GM21367 (cell line): Measurements from ENCODE around the gene AKAP5.
"Not testable (repeated sequence)": the region's sequence is repeated elsewhere in the genome, so short reads cannot be mapped to it uniquely, and the experiment has no call there.

ENCODE experiments used
- ATAC-seq: cut with Tn5 transposase; IDR thresholded peaks from one replicate; pipeline ENCODE4 v1.9.1; 2021; ENCODE audit not compliant: unreplicated experiment

AKAP5 gene

DNA sequence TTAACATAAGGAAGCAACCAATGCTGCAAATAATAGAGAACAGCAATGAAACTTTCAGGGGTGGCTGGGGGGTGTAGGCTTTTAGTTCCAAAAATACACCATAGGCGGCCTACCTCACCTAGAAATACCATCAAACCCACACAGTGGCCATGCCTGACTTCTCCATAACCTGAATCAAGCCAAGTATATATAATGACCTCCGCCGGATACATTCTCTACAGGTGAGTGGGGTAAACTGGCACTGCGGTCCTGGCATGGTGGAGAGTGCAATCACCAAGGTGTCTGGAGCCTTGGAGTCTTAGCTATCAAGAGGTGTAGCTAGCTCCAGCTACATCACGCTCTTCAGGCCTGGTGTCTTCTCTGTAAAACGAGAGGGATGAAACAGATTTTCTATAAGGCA lies 37.2 kb downstream of the AKAP5 start:
- ATAC-seq = no peak

DNA sequence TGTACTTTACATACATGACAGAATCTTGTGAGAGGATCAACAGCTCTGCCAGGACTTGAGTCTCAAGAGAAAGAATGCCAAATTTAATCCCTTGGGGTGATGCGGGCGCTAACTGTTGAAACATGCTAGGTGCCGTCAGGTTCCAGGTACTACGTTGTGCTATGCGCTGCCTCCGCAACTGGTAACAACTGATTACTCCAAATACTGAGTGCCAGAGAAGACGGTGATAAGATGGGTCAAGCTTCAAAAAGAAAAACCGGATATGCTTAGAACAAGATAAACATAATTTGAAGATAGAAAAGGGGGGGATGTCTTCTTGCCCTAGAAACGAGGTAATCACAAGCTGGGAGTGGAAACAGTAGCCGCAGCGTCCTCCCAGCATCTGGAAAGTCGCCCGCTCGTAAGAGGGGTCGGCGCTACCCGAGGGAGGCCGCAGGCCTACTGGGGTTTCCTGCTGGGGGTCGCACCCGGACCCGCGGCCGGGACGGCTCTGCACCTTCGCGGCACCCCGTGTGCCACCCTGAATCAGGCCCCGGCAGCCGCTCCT lies 37.7 kb downstream of the AKAP5 start:
- peak; percentile 1 for ATAC-seq

DNA sequence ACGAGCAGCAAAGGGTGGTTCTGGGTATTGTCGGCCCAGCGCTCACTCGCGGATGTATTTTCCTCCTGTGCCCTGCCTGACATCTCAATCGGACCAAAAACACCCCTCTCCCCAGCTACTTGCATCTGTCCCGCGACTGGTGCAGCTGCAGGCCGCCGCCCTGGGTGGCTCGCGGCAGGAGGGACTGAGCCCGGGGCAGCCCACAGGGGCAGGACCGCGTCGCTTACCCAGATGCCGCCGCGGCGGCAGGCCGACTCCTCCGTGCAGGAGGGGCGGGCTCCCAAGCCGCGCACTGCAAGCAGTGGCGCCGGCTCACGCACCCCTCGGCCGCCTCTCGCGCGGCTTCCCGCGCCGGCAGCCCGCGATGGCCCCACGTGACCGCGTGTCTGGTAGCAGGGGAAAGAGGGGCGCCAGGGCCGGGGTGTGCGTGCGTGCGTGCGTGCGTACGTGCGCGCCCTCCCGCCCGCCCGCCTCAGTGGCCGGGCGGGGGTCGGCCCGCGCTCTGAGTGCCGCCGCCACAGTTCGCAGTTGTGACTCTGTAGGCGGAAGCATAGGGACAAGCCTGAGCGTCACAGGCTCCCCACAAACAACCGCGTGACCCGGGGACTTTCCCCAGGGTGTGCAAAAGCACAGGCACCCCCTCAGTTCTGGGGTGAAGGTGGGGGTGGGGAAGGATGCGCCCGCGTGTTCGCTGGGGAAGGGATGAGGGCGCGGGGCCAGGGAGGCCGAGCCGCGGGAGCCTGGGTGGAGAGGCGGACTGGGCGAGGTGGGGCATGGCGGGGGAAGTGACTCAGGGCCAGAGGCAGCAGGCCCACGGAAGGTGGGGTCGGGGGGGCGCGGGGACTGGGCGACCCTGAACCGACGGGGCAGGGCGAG lies 38.4 kb downstream of the AKAP5 start, which contains the start of gene ZBTB25:
Gene ZBTB25, minus strand, starts transcription at position 405 of the 876 bp plus-strand sequence. CDS start 13,305 bp downstream, outside the sequence.
- ATAC-seq = peak; percentile 49

DNA sequence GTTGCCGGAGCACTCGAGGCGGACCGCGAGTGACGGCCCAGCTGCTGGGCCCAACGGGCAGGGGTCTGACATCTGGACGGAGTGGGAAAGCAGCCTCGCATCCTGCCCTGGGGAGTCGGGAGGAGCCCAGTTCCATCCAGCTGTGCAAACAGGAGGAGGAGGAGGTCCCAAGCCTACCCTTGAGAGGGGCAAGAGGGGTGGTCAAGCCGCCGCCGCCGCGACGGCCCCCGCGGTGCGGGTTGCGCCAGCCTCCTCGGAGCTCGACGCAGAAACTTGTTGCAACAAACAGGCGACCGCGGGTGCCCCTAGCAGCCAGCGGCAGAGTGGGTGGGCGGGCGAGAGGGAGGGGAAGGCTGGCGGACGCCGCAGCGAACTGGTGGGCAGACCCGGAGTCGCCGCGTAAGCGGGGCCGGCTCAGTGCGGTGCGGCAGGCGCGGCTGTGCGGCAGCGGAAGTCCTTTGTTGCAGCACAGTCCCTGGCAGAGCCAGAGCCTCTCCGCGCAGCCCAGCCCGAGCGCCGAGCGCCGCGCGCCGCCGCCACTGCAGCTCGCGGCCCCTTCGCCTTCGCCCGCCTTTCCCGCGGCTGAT lies 39.1 kb downstream of the AKAP5 start, which contains the start of gene ZBTB1:
Gene ZBTB1, plus strand, starts transcription at position 461 of the 587 bp plus-strand sequence. CDS start 16,735 bp downstream, outside the sequence.
- peak; percentile 5 for ATAC-seq

DNA sequence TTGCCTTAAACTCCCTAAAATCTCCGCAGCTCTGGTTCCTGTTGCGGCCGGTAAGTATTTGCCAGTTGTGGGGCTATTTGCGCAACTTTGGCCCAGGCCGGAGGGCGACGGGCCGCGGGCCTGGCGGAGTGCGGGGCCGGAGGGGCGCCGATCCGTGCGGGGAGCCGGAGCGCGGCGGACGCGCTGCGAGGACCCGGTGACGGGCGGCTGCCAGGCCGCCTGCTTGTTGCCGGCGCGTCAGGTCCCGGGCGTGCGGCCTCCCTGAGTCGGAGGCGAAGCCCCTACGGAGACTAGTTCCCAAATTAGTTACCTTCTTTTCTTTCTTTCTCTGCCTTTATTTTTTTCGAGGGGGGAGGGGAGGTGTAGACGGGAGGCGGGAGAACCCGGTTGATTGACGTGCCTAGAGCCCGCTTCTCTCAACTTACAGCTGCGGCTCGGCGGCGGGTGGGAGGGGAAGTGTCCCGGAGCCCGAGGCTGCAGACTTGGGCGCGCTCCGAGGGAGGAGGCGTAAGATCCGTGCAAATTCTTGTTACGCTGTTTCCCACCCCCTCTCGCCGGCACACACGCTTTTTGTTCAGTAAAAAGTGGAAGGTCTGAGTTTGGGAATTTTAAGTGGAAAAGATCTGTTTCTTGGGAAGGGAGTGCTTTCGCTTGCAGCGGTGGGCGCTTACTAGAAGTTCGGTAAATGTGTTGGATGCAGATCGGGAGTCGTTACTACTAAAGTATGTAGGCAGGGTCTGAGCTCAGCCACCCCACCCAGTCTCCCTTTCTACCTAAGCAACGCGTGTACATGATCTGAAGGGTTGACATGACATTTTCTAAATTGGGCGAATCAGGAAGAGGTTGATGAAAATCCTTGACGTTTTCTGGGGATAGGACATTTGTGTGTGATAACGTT lies 39.8 kb downstream of the AKAP5 start:
- peak; percentile 23 for ATAC-seq

DNA sequence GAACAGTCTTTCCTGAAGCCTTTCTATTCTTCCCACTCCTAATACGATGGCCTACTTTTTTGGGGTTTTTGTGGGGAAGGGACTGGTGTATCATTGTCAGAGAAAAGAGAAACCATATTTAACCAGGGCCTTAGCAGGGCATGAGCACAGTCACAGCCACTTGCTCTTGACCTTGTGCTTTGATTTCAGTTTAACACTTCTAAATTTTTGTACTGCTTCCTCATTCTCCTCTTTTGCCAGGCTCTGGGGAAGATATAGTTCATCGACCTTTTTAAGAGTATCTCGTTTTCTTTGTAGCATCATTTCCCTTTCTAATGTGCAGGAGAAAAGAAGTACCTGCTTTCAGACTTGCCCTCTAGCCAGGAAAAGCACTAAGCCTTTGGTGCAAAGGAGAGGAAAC lies 41.4 kb downstream of the AKAP5 start:
- no peak for ATAC-seq

DNA sequence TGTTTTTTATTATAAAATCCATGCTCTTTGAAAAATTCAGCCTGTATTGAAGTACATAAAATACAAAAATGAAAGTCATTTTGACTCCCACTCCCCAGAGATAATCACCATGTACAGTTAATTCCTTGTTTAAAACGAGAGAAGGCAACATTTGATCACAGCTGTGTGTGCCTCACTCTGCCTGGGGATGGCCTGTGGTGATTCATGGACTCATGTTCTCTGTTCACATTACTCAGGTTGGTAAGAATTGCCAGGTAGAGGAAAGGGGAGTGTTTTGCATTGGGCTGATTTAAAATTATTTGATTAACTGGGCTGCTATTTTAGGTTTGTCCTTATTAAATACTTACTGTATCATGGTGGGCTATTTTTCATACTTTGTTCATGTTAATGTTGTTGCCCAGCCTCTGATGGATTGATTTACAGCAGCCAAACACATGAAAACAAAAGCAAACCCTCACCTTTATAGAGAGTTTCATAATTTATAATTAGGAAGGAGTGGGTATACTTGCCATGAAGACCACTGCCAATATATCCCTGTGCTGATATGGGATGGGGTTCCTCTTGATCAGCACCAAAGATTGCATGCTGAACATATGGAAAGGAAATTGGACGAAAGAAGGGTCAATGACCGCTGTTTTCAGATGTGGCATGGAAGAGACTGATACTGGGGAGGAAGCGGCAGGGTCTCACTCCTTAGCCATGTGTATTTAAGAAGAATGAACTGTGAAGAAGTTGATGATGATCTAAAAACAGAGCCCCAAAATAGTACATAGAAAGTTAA lies 42.3 kb downstream of the AKAP5 start:
- no peak for ATAC-seq

DNA sequence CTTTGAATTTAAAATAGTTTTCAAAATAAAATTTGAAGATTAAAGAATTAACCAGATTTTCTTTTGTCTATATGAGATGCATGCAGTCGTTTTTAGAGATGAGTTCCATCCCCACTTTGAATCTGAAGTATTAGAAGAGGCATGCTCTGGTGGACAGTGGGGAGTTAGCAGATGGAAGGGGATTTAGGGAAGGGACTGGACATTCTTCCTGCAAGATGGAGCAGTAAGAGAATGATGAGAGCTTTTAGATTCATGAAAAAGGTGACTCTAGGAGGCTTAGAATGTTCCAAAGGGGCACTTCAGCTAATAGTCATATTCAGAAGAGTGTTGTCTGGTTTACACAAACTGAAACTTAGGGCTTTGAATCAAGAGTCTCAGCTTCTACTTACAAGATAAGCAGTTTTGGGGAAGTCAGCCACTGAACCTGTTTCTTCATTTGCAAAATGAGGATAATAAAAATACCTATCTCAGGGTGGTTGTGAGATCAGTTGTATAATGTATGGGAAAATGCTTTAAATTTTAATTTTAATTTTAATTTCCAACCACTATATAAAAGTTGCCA lies 43.0 kb downstream of the AKAP5 start:
- ATAC-seq = no peak

DNA sequence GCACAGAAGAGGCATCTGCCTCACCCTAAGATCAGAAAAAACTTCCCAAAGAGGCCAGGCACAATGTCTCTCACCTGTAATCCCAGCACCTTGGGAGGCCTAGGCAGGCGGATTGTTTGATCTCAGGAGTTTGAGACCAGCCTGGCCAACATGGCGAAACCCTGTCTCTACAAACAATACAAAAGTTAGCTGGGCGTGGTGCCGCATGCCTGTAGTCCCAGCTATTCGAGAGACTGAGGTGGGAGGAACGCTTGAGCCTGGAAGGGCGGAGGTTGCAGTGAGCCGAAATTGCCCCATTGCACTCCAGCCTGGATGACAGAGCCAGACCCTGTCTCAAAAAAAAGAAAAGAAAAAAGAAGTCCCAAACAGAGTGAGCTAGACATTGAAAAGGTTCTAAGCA lies 43.7 kb downstream of the AKAP5 start:
- no peak for ATAC-seq

DNA sequence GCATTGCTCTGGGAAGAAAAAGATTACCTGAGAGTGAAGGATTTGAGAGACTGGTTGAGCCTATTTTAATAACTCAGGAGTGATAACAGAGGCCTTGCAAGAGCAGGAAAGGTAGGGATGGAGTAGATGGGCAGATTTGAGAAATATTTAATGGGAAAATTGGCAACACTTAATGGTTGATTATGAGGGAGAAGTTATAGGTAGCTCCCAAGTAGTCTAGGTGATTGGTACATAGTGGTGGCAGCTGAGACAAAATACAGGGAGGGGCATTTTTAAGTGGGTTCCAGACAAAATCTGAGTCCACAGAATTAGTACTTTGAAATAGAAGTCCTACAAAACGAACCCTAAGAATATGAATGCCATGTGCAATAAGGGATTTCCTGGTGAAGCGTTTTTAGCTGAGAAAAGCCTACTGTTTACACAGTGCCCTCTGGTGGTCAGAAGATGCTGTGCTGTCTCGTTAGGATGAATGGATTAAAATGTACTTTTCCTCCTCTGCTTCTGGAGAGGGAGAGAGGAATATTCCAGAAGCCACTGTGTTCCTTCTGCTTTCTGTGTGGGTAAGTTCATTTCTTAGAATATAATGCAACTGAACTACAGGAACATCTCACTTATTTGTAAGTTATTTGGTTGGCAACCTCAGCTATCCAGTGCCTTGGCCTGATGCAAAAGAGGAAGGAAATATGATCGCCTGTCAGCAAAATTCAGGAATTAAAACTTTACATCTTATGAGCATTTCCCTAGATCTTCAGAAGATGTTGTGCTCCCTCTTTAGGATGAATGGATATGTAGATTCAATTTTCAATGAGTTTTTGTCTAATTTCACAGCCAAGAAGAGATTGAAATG lies 45.7 kb downstream of the AKAP5 start:
- ATAC-seq = peak; percentile 38

DNA sequence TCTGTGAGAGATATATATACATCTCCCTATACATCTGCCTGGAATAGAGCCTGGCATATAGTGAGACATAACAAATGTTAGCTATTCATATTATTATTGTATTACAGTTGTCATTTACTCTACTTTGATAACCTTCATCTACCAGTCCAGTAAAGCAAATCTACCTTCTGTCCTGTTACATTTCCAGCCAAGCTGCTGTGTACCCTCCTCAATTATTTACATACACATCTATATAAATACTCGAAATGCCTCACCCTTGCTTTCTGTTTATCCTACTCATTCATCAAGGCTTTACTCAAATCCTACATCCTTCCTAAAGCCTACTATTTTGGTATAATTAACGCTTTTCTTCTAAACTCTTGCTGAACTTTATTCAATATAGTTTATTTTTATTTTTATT lies 48.0 kb downstream of the AKAP5 start:
- ATAC-seq = no peak

DNA sequence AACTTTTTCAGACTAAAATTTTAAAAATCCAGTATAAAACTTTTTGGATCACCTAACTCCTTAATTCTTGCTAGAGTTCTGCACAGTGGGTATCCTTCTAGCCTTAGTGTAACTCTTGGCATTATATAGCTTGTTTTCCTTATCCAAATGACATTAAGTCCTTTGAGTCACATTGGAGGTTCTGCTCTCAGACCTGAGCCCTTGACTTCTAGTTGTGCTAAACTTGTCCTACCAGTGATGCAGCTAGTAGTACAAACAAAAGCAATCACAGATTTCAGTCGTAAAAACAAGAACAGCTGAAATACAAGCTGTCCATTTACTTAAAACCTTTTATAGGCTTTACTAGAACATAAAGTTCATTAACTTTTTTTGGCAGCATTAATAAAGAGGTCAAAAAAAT lies 49.8 kb downstream of the AKAP5 start:
- no peak for ATAC-seq

DNA sequence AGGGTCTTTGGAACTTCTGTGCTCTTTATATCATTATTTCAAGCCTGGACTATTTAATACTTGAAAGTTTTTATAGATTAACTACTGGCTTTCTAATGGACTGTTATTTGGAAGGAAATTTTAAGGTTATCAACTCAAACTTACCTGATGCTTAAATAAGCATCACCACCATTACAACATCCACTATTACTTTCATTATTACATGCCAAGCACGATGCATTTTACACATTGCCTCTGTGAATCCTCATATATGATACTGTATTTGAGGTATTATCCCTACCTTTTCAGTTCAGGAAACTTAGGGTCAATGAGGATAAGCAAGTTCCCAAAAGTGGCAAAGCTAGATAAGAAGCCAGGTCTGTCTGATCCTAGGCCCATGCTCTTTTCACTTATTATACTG lies 51.7 kb downstream of the AKAP5 start:
- no peak for ATAC-seq

DNA sequence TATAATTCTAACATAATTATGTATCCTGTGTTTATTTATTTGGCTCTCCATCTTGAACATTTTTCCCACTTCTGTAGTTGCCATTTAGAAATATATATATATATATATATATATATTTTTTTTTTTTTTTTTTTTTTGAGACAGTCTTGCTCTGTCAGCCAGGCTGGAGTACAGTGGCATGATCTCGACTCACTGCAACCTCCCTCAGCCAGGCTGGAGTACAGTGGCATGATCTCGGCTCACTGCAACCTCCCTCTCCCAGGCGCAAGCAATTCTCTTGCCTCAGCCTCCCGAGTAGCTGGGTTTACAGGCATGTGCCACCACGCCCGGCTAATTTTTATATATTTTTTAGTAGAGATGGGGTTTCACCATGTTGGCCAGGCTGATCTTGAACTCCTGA lies 52.4 kb downstream of the AKAP5 start:
- ATAC-seq = not testable (repeated sequence)

DNA sequence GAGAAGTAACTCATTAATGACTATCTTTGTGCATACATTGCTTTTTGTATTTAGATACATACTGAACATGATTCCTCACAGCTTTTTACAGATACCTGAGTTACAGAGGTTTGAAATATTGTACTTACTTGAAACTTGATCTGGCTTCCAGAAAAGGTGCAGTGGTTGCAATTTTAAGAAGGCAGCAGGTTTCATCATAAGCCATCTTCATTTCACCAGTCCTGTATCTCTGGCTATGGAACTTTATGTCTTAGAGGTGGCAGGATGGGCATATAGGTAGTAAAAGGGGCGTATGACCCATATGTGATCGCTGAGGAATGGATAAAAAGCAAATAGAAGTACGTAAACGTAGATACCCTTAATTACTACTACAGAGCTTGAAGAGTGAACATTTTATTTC lies 52.9 kb downstream of the AKAP5 start:
- ATAC-seq = no peak

DNA sequence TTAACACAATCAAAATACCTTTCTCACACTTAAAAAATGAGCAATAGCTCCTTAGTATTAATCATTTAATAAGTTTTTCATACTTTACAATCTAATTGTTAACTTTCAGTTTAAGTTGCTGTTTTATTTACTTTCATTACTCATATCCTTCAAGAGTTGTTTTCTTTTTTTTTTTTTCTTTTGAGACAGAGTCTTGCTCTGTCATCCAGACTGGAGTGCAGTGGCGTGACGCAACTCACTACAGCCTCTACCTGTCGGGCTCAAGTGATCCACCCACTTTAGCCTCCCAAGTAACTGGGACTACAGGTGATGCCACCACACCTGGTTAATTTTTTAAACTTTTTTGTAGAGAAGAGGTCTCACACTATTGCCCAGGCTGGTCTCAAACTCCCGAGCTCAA lies 55.4 kb downstream of the AKAP5 start:
- no peak for ATAC-seq

DNA sequence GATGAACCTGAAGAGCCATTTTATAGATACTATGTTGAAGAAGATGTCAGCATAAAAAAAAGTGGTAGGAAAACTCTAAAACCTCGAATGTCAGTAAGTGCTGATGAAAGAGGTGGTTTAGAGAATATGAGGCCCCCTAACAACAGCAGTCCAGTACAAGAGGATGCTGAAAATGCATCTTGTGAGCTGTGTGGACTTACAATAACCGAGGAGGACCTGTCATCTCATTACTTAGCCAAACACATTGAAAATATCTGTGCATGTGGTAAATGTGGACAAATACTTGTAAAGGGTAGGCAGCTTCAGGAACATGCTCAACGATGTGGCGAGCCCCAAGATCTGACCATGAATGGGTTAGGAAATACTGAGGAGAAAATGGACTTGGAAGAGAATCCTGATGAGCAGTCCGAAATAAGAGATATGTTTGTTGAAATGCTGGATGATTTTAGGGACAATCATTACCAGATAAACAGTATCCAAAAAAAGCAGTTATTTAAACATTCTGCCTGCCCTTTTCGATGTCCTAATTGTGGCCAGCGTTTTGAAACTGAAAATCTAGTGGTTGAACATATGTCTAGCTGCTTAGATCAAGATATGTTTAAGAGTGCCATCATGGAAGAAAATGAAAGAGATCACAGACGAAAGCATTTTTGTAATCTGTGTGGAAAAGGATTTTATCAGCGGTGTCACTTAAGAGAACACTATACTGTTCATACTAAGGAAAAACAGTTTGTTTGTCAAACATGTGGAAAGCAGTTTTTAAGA lies 57.5 kb downstream of the AKAP5 start:
- no peak for ATAC-seq
